Measurements from ENCODE around the gene SRCIN1. TPM values are rescaled to one million over a fixed set of nuclear protein-coding genes. Genes with fewer than 3 reads are reported as not detected.
A peak's percentile ranks its signal among the peaks of the same experiment; 100 is the strongest.

The SRCIN1 gene
- total RNA-seq, 1 donor from 2014 or later, result 0.21 TPM

- H3K27me3 Mint-ChIP-seq, result peaks cover 71% of the 10 kb centered on the region
- intact Hi-C loops (cut with micrococcal nuclease), result loop anchor here (5.0 kb wide), 2 partner anchors 1029 to 1621 kb away; no protein-coding TSS in a partner anchor
- peaks cover 2% of the 10 kb centered on the region for H3K36me3 Mint-ChIP-seq (ENCODE audit: low read depth)
- peaks cover 24% of the 10 kb centered on the region for H3K4me1 Mint-ChIP-seq
- no peak overlapping the region for H3K27ac Mint-ChIP-seq
- H3K9me3 Mint-ChIP-seq, result no peaks in the 10 kb centered on the region
- DNase-seq, result no peak
- H3K4me3 Mint-ChIP-seq, result no peak overlapping the region
These were observed 42.8 kb downstream of the SRCIN1 start for GRCh38 chr17:38562903-38563302.

GRCh38 chr17:38562215-38562569 is 43.6 kb downstream of the SRCIN1 start:
- DNase-seq, result no peak
- Mint-ChIP-seq H3K4me1 (peaks cover 24% of the 10 kb centered on the region), H3K4me3 (no peak overlapping the region), H3K27ac (no peak overlapping the region), H3K36me3 (ENCODE audit: low read depth) (peaks cover 2% of the 10 kb centered on the region), H3K27me3 (peaks cover 66% of the 10 kb centered on the region), H3K9me3 (no peaks in the 10 kb centered on the region)
- intact Hi-C loops (cut with micrococcal nuclease), result loop anchor here (5.0 kb wide), 2 partner anchors 1030 to 1620 kb away; no protein-coding TSS in a partner anchor

- intact Hi-C loops (cut with micrococcal nuclease), result loop anchor here (5.0 kb wide), 2 partner anchors 1031 to 1619 kb away; no protein-coding TSS in a partner anchor
- DNase-seq, result no peak
- Mint-ChIP-seq H3K27ac (no peak overlapping the region), H3K36me3 (ENCODE audit: low read depth) (peaks cover 2% of the 10 kb centered on the region), H3K27me3 (peaks cover 63% of the 10 kb centered on the region), H3K9me3 (no peaks in the 10 kb centered on the region), H3K4me3 (no peak overlapping the region), H3K4me1 (peaks cover 24% of the 10 kb centered on the region)
These were observed 44.1 kb downstream of the SRCIN1 start for GRCh38 chr17:38561416-38562214.

- no peaks in the 10 kb centered on the region for H3K9me3 Mint-ChIP-seq
- peak; percentile 69 for DNase-seq
- no peak overlapping the region for H3K27ac Mint-ChIP-seq
- H3K36me3 Mint-ChIP-seq (ENCODE audit: low read depth), result peaks cover 2% of the 10 kb centered on the region
- intact Hi-C loops (cut with micrococcal nuclease), result loop anchor here (5.0 kb wide), 2 partner anchors 1032 to 1618 kb away; no protein-coding TSS in a partner anchor
- peaks cover 26% of the 10 kb centered on the region for H3K4me1 Mint-ChIP-seq
- peak overlapping the region; percentile 43 for H3K4me3 Mint-ChIP-seq
- peaks cover 61% of the 10 kb centered on the region for H3K27me3 Mint-ChIP-seq
These were observed 45.0 kb downstream of the SRCIN1 start for GRCh38 chr17:38560503-38561318.

GRCh38 chr17:38559880-38560230 is 45.9 kb downstream of the SRCIN1 start:
- no peak overlapping the region for H3K27ac Mint-ChIP-seq
- peaks cover 2% of the 10 kb centered on the region for H3K36me3 Mint-ChIP-seq (ENCODE audit: low read depth)
- no peaks in the 10 kb centered on the region for H3K9me3 Mint-ChIP-seq
- peaks cover 62% of the 10 kb centered on the region for H3K27me3 Mint-ChIP-seq
- intact Hi-C loops (cut with micrococcal nuclease), result loop anchor here (2.0 to 10.0 kb wide), 5 partner anchors 47 to 1618 kb away; partner anchors contain the start of genes CISD3 and EPOP
- H3K4me3 Mint-ChIP-seq, result no peak overlapping the region
- H3K4me1 Mint-ChIP-seq, result peaks cover 26% of the 10 kb centered on the region
- DNase-seq, result no peak

GRCh38 chr17:38559051-38559879 is 46.5 kb downstream of the SRCIN1 start:
- Mint-ChIP-seq H3K27ac (peak overlapping the region; percentile 83), H3K27me3 (peaks cover 60% of the 10 kb centered on the region), H3K4me3 (peak overlapping the region; percentile 90), H3K4me1 (peaks cover 24% of the 10 kb centered on the region), H3K9me3 (no peaks in the 10 kb centered on the region), H3K36me3 (ENCODE audit: low read depth) (peaks cover under 1% of the 10 kb centered on the region)
- DNase-seq, result peak; percentile 96
- intact Hi-C loops (cut with micrococcal nuclease), result loop anchor here (2.0 to 10.0 kb wide), 3 partner anchors 48 to 176 kb away; partner anchors contain the start of genes CISD3 and EPOP

GRCh38 chr17:38558728-38559050 is 47.1 kb downstream of the SRCIN1 start:
- Mint-ChIP-seq H3K27ac (peak overlapping the region; percentile 83), H3K4me3 (peak overlapping the region; percentile 90), H3K36me3 (ENCODE audit: low read depth) (no peaks in the 10 kb centered on the region), H3K27me3 (peaks cover 55% of the 10 kb centered on the region), H3K9me3 (no peaks in the 10 kb centered on the region), H3K4me1 (peaks cover 24% of the 10 kb centered on the region)
- intact Hi-C loops (cut with micrococcal nuclease), result loop anchor here (1.0 to 10.0 kb wide), 5 partner anchors 26 to 176 kb away; partner anchors contain the start of genes CISD3 and EPOP
- no peak for DNase-seq

- Mint-ChIP-seq H3K27me3 (peaks cover 52% of the 10 kb centered on the region), H3K27ac (peak overlapping the region; percentile 29), H3K4me1 (peaks cover 23% of the 10 kb centered on the region), H3K9me3 (no peaks in the 10 kb centered on the region), H3K36me3 (ENCODE audit: low read depth) (no peaks in the 10 kb centered on the region), H3K4me3 (peak overlapping the region; percentile 90)
- peak; percentile 97 for DNase-seq
- intact Hi-C loops (cut with micrococcal nuclease), result loop anchor here (1.0 to 10.0 kb wide), 5 partner anchors 26 to 177 kb away; partner anchors contain the start of genes CISD3 and EPOP
These were observed 47.7 kb downstream of the SRCIN1 start for GRCh38 chr17:38557836-38558727.

- Mint-ChIP-seq H3K27ac (peak overlapping the region; percentile 29), H3K36me3 (ENCODE audit: low read depth) (no peaks in the 10 kb centered on the region), H3K27me3 (peaks cover 47% of the 10 kb centered on the region), H3K4me1 (peaks cover 23% of the 10 kb centered on the region), H3K4me3 (peak overlapping the region; percentile 90), H3K9me3 (no peaks in the 10 kb centered on the region)
- no peak for DNase-seq
- intact Hi-C loops (cut with micrococcal nuclease), result loop anchor here (10.0 kb wide), 1 partner anchor 177 kb away; the partner anchor contains the start of gene CISD3
These were observed 48.4 kb downstream of the SRCIN1 start for GRCh38 chr17:38557396-38557795.

GRCh38 chr17:38556239-38556638 is 49.5 kb downstream of the SRCIN1 start:
- Mint-ChIP-seq H3K27ac (no peak overlapping the region), H3K4me1 (peaks cover 21% of the 10 kb centered on the region), H3K9me3 (no peaks in the 10 kb centered on the region), H3K27me3 (peaks cover 42% of the 10 kb centered on the region), H3K4me3 (no peak overlapping the region), H3K36me3 (ENCODE audit: low read depth) (no peaks in the 10 kb centered on the region)
- no peak for DNase-seq
- intact Hi-C loops (cut with micrococcal nuclease), result loop anchor here (10.0 kb wide), 1 partner anchor 179 kb away; the partner anchor contains the start of gene CISD3

GRCh38 chr17:38554430-38555350 is 51.1 kb downstream of the SRCIN1 start:
- Mint-ChIP-seq H3K9me3 (no peaks in the 10 kb centered on the region), H3K27me3 (peaks cover 31% of the 10 kb centered on the region), H3K36me3 (ENCODE audit: low read depth) (no peaks in the 10 kb centered on the region), H3K4me1 (peaks cover 16% of the 10 kb centered on the region), H3K27ac (no peak overlapping the region), H3K4me3 (no peak overlapping the region)
- no peak for DNase-seq
- intact Hi-C loops (cut with micrococcal nuclease), result loop anchor here (10.0 kb wide), 1 partner anchor 180 kb away; the partner anchor contains the start of gene CISD3

All from activated CD4-positive, alpha-beta T cell treated with anti-CD3 and anti-CD28 coated beads, Interleukin-2, amount 10 ng/mL, durations not matched to agents 24 days and 14 days (primary cell).